Central memory CD8-positive, alpha-beta T cell (primary cell): ENCODE measurements around the gene PIK3R1.

Source experiments
- ATAC-seq: fragments of 150-1000 bp; cut with Tn5 transposase; replicated peaks from 2 replicates; pipeline ENCODE4 v1.10.0; 2022; ENCODE audit warnings: mild to moderate bottlenecking, moderate FRiP score, moderate number of reproducible peaks; ENCODE audit not compliant: poor library complexity, severe bottlenecking; ENCODE audit errors: extremely low read depth
- DNase-seq, 2 donors: peaks; one replicate each; pipeline ENCODE4 v3.0.0; 2021; ENCODE audit warnings: low spot score in 2 of 2
- H3K27ac Mint-ChIP-seq: one replicate; pipeline ENCODE4 v1.8.0; 2022; ENCODE audit warnings: low read depth, mild to moderate bottlenecking, moderate library complexity, mixed read lengths
- H3K27me3 Mint-ChIP-seq: one replicate; pipeline ENCODE4 v1.8.0; 2022; ENCODE audit warnings: mixed read lengths
- H3K36me3 Mint-ChIP-seq: one replicate; pipeline ENCODE4 v1.8.0; 2022; ENCODE audit warnings: mild to moderate bottlenecking, moderate library complexity, mixed read lengths; ENCODE audit not compliant: insufficient read depth
- H3K4me1 Mint-ChIP-seq: one replicate; pipeline ENCODE4 v1.8.0; 2022; ENCODE audit warnings: mixed read lengths
- H3K4me3 Mint-ChIP-seq: one replicate; pipeline ENCODE4 v1.8.0; 2022; ENCODE audit warnings: mild to moderate bottlenecking, moderate library complexity, mixed read lengths
- H3K9me3 Mint-ChIP-seq: one replicate; pipeline ENCODE4 v1.8.0; 2022; ENCODE audit warnings: mixed read lengths

PIK3R1 gene

GRCh38 chr5:68339921-68340321 is 124.4 kb downstream of the PIK3R1 start:
- Mint-ChIP-seq H3K27me3 (no peaks in the 10 kb centered on the region), H3K4me3 (no peak overlapping the region), H3K9me3 (no peaks in the 10 kb centered on the region), H3K27ac (no peak overlapping the region), H3K36me3 (peaks cover 3% of the 10 kb centered on the region), H3K4me1 (peaks cover 12% of the 10 kb centered on the region)
- ATAC-seq (no peak), DNase-seq (no peak)

- DNase-seq (no peak), ATAC-seq (no peak)
- Mint-ChIP-seq H3K27ac (no peak overlapping the region), H3K9me3 (no peaks in the 10 kb centered on the region), H3K4me3 (no peak overlapping the region), H3K27me3 (no peaks in the 10 kb centered on the region), H3K4me1 (peaks cover 15% of the 10 kb centered on the region), H3K36me3 (peaks cover 3% of the 10 kb centered on the region)
These were observed 125.5 kb downstream of the PIK3R1 start for GRCh38 chr5:68341006-68341405.

DNA sequence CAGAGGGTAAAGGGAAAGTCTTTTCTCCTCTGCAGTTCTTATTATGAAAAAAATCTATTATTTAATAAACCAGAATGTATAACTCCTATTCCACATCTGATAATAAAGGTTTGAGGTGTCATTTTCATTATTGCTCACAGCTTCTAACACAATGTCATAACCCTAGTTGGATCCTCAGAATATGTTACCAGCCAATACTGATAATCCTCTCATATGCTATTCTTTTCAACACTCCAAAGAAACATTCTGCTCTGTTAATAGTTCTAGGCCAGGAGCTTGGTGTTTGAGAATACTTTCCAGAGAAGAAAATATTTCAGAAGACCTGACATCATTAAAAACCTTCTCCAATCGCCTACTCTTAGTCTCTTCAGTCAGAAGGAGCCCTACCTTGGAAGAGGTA is 127.1 kb downstream of the PIK3R1 start:
- Mint-ChIP-seq H3K9me3 (peaks cover 2% of the 10 kb centered on the region), H3K4me3 (no peak overlapping the region), H3K4me1 (peaks cover 18% of the 10 kb centered on the region), H3K36me3 (peaks cover 3% of the 10 kb centered on the region), H3K27ac (no peak overlapping the region), H3K27me3 (no peaks in the 10 kb centered on the region)
- ATAC-seq, result no peak
- DNase-seq, result no peak

DNA sequence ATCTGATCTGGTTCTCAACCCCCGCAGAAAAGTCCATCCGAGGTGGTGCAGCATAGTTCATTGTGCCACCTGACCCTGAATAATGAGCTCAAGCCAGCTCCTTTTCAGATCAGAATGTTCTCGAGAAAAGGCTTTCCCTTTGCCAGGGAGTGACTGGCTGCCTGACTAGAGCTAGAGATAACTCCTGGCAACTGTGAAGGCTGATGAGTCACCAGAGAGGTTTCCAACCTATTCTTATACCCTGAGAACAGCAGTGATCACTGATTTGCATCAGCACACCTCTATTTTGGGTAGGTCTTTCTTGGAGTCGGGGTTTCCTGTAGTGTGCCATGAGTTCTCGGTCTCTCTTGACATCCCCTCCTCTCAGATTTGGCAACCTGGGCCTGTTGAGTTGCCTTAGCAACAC is 127.9 kb downstream of the PIK3R1 start:
- no peak overlapping the region for H3K4me3 Mint-ChIP-seq
- no peak overlapping the region for H3K27ac Mint-ChIP-seq
- ATAC-seq (no peak), DNase-seq (no peak)
- peaks cover 3% of the 10 kb centered on the region for H3K36me3 Mint-ChIP-seq
- no peaks in the 10 kb centered on the region for H3K27me3 Mint-ChIP-seq
- peaks cover 22% of the 10 kb centered on the region for H3K4me1 Mint-ChIP-seq
- H3K9me3 Mint-ChIP-seq, result peaks cover 5% of the 10 kb centered on the region

- no peak overlapping the region for H3K4me3 Mint-ChIP-seq
- H3K27ac Mint-ChIP-seq, result peak overlapping the region; percentile 15
- no peaks in the 10 kb centered on the region for H3K27me3 Mint-ChIP-seq
- peaks cover 5% of the 10 kb centered on the region for H3K9me3 Mint-ChIP-seq
- ATAC-seq (peak; percentile 72), DNase-seq (no peak)
- peaks cover 3% of the 10 kb centered on the region for H3K36me3 Mint-ChIP-seq
- peaks cover 22% of the 10 kb centered on the region for H3K4me1 Mint-ChIP-seq
These were observed 129.0 kb downstream of the PIK3R1 start for GRCh38 chr5:68344447-68345111.

DNA sequence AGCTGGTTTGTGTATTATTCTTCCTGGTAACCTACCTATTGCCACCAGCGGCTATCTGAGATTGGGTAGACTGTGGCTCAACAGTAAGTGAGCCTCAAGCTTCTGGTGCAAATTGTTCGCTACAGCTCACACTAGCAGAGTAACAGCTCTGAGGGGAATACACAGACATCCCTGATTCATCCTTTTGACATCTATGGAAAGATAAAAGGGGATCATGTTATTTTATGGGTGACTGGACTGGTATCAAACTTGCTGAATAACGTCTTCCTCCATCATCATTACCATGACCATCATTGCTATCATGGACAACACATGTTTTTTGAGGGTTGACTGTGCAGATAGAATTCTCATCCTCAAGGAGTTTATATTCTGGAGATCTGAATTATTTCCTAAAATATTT is 129.6 kb downstream of the PIK3R1 start:
- peak overlapping the region; percentile 15 for H3K27ac Mint-ChIP-seq
- H3K4me3 Mint-ChIP-seq, result no peak overlapping the region
- H3K4me1 Mint-ChIP-seq, result peaks cover 22% of the 10 kb centered on the region
- H3K9me3 Mint-ChIP-seq, result peaks cover 5% of the 10 kb centered on the region
- H3K27me3 Mint-ChIP-seq, result no peaks in the 10 kb centered on the region
- ATAC-seq (no peak), DNase-seq (no peak)
- H3K36me3 Mint-ChIP-seq, result peaks cover under 1% of the 10 kb centered on the region

- no peaks in the 10 kb centered on the region for H3K27me3 Mint-ChIP-seq
- no peak for ATAC-seq
- H3K4me1 Mint-ChIP-seq, result peaks cover 22% of the 10 kb centered on the region
- no peak overlapping the region for H3K27ac Mint-ChIP-seq
- no peak for DNase-seq
- no peak overlapping the region for H3K4me3 Mint-ChIP-seq
- no peaks in the 10 kb centered on the region for H3K36me3 Mint-ChIP-seq
- peaks cover 5% of the 10 kb centered on the region for H3K9me3 Mint-ChIP-seq
These were observed 130.0 kb downstream of the PIK3R1 start for GRCh38 chr5:68345582-68345981.

DNA sequence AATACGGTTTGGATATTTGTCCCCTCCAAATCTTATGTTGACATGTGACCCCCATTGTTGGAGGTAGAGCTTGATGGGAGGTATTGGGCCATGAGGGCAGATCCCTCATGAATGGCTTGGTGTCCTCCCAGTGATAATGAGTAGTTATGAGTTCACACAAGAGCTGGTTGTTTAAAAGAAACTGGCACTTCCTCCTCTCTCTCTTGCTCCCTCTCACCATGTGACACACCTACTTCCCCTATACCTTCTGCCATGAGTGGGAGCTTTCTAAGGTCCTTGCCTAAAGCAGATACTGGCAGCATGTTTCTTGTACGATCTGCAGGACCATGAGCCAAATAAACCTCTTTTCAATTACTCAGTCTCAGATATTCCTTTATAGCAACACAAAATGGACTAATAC is 132.0 kb downstream of the PIK3R1 start:
- peaks cover 5% of the 10 kb centered on the region for H3K9me3 Mint-ChIP-seq
- ATAC-seq, result no peak
- H3K27me3 Mint-ChIP-seq, result no peaks in the 10 kb centered on the region
- H3K4me1 Mint-ChIP-seq, result peaks cover 22% of the 10 kb centered on the region
- H3K4me3 Mint-ChIP-seq, result no peak overlapping the region
- H3K27ac Mint-ChIP-seq, result no peak overlapping the region
- H3K36me3 Mint-ChIP-seq, result no peaks in the 10 kb centered on the region
- DNase-seq, result no peak

- H3K9me3 Mint-ChIP-seq, result peaks cover 5% of the 10 kb centered on the region
- no peak for ATAC-seq
- H3K4me3 Mint-ChIP-seq, result no peak overlapping the region
- no peak overlapping the region for H3K27ac Mint-ChIP-seq
- peaks cover 22% of the 10 kb centered on the region for H3K4me1 Mint-ChIP-seq
- no peaks in the 10 kb centered on the region for H3K27me3 Mint-ChIP-seq
- no peak for DNase-seq
- H3K36me3 Mint-ChIP-seq, result no peaks in the 10 kb centered on the region
These were observed 133.1 kb downstream of the PIK3R1 start for GRCh38 chr5:68348447-68349222.

GRCh38 chr5:68350176-68350575 is 134.6 kb downstream of the PIK3R1 start:
- ATAC-seq (no peak), DNase-seq (no peak)
- no peaks in the 10 kb centered on the region for H3K27me3 Mint-ChIP-seq
- H3K4me3 Mint-ChIP-seq, result no peak overlapping the region
- peaks cover 7% of the 10 kb centered on the region for H3K4me1 Mint-ChIP-seq
- no peaks in the 10 kb centered on the region for H3K36me3 Mint-ChIP-seq
- H3K9me3 Mint-ChIP-seq, result peaks cover 5% of the 10 kb centered on the region
- no peak overlapping the region for H3K27ac Mint-ChIP-seq
